K562 (cell line): ENCODE data around the gene ABHD16A. TPM values are rescaled to one million over a fixed set of nuclear protein-coding genes. Genes with fewer than 3 reads are reported as not detected.

Source experiments
- DPF2 ChIP-seq: fragments of 450-650 bp; IDR thresholded peaks from 2 replicates; pipeline ENCODE4 v1.6.1; 2016
- FOSL1 ChIP-seq: fragments of 200-800 bp; sonication (Bioruptor generic); conservative IDR thresholded peaks from 2 replicates; pipeline ENCODE4 v1.6.1; 2016; ENCODE audit warnings: missing genetic modification characterization, missing compliant biosample characterization
- FOXA3 ChIP-seq, 2 experiments: fragments of 450-650 bp in 1 of 2; sonication (generic) in 1 of 2; formaldehyde crosslinking; IDR thresholded peaks in 1 of 2; conservative IDR thresholded peaks in 1 of 2; 2 replicates each; pipeline versions ENCODE4 v1.4.0 to v1.8.0; 2020 to 2022; ENCODE audit warnings: mild to moderate bottlenecking in 2 of 2, missing genetic modification reagents in 1 of 2
- GTF3C2 ChIP-seq: IDR thresholded peaks from 3 replicates; pipeline ENCODE4 v1.6.1; 2011; ENCODE audit warnings: borderline replicate concordance, mild to moderate bottlenecking, moderate library complexity; ENCODE audit not compliant: insufficient read length; ENCODE audit errors: extremely low read depth
- MAZ ChIP-seq, 2 experiments: fragments of 450-650 bp in 1 of 2; sonication (generic) in 1 of 2; formaldehyde crosslinking; IDR thresholded peaks in 1 of 2; conservative IDR thresholded peaks in 1 of 2; 2 replicates each; pipeline versions ENCODE4 v1.4.0 to v1.5.0; 2020; ENCODE audit warnings: mild to moderate bottlenecking in 1 of 2, missing genetic modification reagents in 1 of 2
- RBFOX2 ChIP-seq: fragments of 200-400 bp; formaldehyde crosslinking; IDR thresholded peaks from 2 replicates; pipeline ENCODE4 v1.6.1; 2017; ENCODE audit warnings: low read depth, mild to moderate bottlenecking, low read length, moderate library complexity
- SMAD4 ChIP-seq: fragments of 250-450 bp; sonication (Bioruptor Pico); conservative IDR thresholded peaks from 2 replicates; pipeline ENCODE4 v1.8.0; 2021; ENCODE audit warnings: inconsistent platforms, mild to moderate bottlenecking, moderate library complexity
- SMARCE1 ChIP-seq: fragments of 450-650 bp; IDR thresholded peaks from 2 replicates; pipeline ENCODE4 v1.7.1; 2016; ENCODE audit warnings: mild to moderate bottlenecking
- THRAP3 ChIP-seq: fragments of 450-650 bp; IDR thresholded peaks from 2 replicates; pipeline ENCODE4 v1.6.1; 2016; ENCODE audit warnings: mild to moderate bottlenecking, inconsistent platforms, borderline replicate concordance
- ZNF174 ChIP-seq: fragments of 250-450 bp; sonication (Bioruptor Pico); IDR thresholded peaks from 2 replicates; pipeline ENCODE4 v1.4.0; 2020; ENCODE audit warnings: mild to moderate bottlenecking
- ZNF57 ChIP-seq: fragments of 450-650 bp; formaldehyde crosslinking; IDR thresholded peaks from 2 replicates; pipeline ENCODE4 v1.4.0; 2020; ENCODE audit warnings: mild to moderate bottlenecking, moderate library complexity
- polyA plus RNA-seq, 8 experiments: library from polyadenylated mRNA; depleted of rRNA in 4 of 8; stranded (reverse) in 5 of 8; unstranded in 3 of 8; fragments of >200 nt; fragmentation: Nextera tagmentation in 2 of 8; fragmentation: Illumina TruSeq in 1 of 8; extraction: Ambion mirVana in 2 of 8; extraction: Trizol in 1 of 8; gene quantifications; 2 replicates each; pipeline versions ENCODE4 v1.2.1 to v1.2.3, GENCODE V29; 2011 to 2014; ENCODE audit warnings: inconsistent platforms in 1 of 8, missing spikeins in 1 of 8
- total RNA-seq, 7 experiments: library from RNA; depleted of rRNA in 6 of 7; stranded (reverse); fragments of >200 nt in 6 of 7; fragmentation: Illumina TruSeq in 2 of 7; extraction: Trizol in 2 of 7; gene quantifications; 2 replicates each; pipeline versions ENCODE4 v1.2.1 to v1.2.3, GENCODE V29; 2011 to 2021; ENCODE audit warnings: low replicate concordance in 1 of 7

ABHD16A gene
- total and polyA plus RNA-seq, 9 of the 15 experiments (the other 6 are each of a cell fraction or from before 2014, with no cell fraction given), result 25.8 to 120 (median 81.6) TPM

- TF ChIP-seq ZNF174, result 0 out of 2 replicates have a peak, but pooled peaks have one; percentile 74
- TF ChIP-seq GTF3C2, result no peak
- TF ChIP-seq MAZ (CRISPR knock-in tag; conservative IDR thresholded peaks at IDR 0.05 in 1 of 2, IDR thresholded peaks at IDR 0.05 in 1 of 2), result peak in 1 of 2 experiments; percentile 36; a peak in 1 of 4 replicates
- TF ChIP-seq SMAD4 (CRISPR knock-in tag), result 0 out of 2 replicates have a peak, but pooled peaks have one; percentile 34
- TF ChIP-seq FOSL1 (tag), result peak; percentile 84
- peak in 1 of 2 experiments; percentile 75; a peak in 1 of 4 replicates for TF ChIP-seq FOXA3 (CRISPR knock-in tag; conservative IDR thresholded peaks at IDR 0.05 in 1 of 2, IDR thresholded peaks at IDR 0.05 in 1 of 2)
- TF ChIP-seq THRAP3, result no peak
- 0 out of 2 replicates have a peak, but pooled peaks have one; percentile 5 for TF ChIP-seq RBFOX2
- 0 out of 2 replicates have a peak, but pooled peaks have one; percentile 36 for TF ChIP-seq SMARCE1
- peak; percentile 43; the same call in 1 of the 2 replicates for TF ChIP-seq DPF2
- TF ChIP-seq ZNF57, result 0 out of 2 replicates have a peak, but pooled peaks have one; percentile 52
Observed at GRCh38 chr6:31750411-31751022, 47.4 kb upstream of the ABHD16A start (continued).
